GM21576 (cell line): ENCODE results near the gene ATG7.
"Not testable (repeated sequence)": the region's sequence is repeated elsewhere in the genome, so short reads cannot be mapped to it uniquely, and the experiment has no call there.

Experiments used
- ATAC-seq: cut with Tn5 transposase; IDR thresholded peaks from one replicate; pipeline ENCODE4 v1.9.1; 2021; ENCODE audit warnings: mild to moderate bottlenecking, moderate library complexity; ENCODE audit not compliant: unreplicated experiment

The ATG7 gene

GRCh38 chr3:11459186-11459824 lies 187.1 kb downstream of the ATG7 start:
- ATAC-seq = no peak

DNA sequence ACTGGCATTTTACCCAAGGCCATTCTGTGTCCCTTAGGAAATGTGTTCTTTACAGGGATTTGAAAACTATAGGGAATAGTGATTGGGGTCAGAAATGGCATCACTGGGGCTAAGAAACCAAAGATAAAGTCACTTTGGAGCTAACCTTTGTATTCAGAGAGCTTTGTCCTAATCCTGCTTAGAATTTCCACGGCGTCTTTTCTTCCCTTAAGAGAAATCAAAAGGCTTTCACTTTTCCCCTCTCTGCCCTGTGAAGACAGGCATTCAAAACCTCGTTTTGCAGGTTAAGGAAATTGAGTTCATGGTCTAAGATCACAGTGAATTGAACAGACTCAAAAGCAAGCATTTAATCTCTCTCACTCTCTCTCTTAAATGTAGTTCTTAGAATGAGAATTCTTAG lies 189.0 kb downstream of the ATG7 start:
- ATAC-seq = no peak

- not testable (repeated sequence) for ATAC-seq
Observed at GRCh38 chr3:11462673-11463072, 190.5 kb downstream of the ATG7 start.

DNA sequence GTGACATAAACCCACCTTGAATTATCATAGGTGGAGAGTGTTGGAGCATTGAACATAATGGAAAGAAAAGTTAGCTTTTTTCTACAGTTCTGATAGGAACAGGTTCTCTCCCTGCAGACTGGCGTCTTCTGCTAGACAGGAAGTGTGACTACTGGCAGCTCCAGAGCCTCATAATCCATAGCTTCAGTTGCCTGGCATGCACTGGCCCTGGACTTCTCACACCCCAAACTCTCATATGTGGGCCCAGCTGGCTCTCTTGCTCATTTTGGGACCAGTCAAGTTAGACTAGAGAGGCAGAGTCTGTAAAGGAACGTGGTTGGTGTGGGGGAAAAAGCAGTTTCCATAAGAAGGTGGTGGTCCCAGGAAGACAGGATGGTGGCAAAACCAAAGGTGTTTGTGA lies 191.4 kb downstream of the ATG7 start:
- no peak for ATAC-seq

DNA sequence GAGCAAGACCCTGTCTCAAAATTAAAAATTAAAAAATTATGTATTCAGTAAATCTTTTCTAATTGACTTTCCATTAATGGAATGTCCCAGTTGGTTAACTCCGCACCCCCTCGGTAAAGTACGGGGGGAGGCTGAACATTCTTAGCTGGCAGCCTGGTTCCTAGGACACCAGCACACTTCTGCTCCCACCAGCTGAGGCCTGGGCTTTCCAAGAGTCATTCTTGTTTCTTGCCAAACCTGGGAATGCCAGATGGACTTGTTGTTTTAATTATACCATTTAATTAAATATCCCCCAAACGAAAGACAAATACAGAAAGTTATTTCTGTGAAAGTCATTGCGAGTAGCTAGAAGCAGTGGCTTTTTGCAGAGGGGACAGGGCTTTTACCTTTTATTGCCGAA lies 192.2 kb downstream of the ATG7 start:
- no peak for ATAC-seq

DNA sequence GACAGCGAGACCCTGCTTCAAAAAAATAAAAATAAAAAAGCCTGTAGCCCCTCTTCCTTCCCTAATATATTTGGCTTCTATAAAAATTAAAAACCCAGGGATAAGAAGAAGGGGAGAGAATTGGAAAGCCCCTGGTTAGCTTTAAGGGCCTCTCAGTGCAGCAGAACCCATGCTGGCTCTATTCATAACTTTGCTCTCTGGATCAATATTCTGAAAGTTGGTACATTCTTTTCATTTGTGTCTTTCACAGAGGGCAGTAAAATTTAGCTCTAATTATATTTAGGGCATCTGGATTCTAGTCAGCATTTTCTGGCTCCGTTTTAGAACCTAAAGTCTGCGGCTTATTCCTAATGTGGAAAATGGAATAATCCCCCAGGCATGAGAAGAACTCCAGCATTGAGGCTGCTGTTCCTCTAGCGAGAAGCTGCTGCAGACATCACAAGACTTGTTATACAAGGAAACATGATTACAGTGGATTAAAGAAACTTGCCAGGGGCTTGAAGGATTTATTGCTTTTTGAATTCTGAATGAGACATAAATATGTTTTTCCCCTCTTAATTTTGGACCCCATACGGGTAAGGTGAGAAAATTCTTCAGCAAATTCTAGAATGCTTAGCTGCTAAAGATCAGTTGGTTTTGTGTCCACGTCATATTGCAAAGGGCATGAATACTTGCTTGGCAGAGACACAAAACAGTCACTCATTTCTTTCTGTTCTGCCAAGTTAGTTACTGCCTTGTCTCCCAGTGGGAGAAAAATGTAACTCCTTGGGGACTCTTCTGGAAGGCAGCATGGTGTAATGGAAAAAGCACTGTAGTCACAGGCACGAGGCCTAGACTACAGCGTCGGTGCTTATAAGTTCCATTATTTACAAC lies 193.8 kb downstream of the ATG7 start:
- ATAC-seq = no peak

- no peak for ATAC-seq
Observed at GRCh38 chr3:11467875-11468274, 195.7 kb downstream of the ATG7 start.

GRCh38 chr3:11470031-11470853 lies 198.0 kb downstream of the ATG7 start:
- no peak for ATAC-seq

GRCh38 chr3:11475324-11475723 lies 203.1 kb downstream of the ATG7 start:
- no peak for ATAC-seq

DNA sequence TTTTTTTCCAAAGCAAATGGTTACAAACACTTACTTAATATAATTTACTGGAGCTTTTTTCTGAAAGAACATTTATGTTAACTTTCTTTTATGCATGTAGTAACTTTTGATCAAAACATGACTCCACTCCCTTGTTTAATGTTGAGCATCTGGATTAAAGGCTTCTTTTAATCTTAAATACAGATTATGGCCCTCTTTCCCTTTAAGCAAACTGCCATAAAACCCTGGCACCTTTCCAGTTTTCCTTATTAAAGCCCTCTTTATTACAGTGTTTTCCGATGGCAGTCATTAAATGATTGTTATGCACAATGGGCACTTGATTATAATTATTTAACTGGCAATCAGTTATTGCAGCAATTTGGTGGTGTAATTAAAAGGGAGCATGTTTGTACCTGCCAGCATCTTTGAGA lies 204.5 kb downstream of the ATG7 start:
- no peak for ATAC-seq

DNA sequence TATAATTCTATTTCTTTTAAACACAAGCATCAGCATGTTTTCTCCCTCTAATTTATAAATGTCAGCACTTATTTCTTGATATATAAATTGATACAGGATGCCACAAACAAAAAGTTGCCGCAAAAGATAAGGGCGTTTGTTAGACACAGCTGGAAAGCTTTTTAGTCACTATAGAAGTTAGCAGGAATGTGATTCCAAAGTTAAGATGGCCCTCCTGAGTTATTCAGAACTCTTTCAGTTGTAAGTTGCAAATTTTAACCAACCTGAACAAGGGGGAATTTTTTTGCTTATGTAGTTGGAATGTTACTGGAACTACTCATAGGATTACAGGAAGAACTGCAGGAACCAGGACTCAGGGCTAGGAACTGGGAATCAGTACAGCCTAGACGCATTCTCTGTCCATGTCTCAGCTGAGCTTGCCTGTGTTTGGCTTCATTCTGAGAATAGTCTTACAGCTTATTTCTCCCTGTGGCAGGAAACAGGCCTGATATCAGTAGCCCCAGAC lies 205.3 kb downstream of the ATG7 start:
- ATAC-seq = no peak

- ATAC-seq = no peak
Observed at GRCh38 chr3:11478167-11478566, 206.0 kb downstream of the ATG7 start.

GRCh38 chr3:11479221-11479620 lies 207.0 kb downstream of the ATG7 start:
- ATAC-seq = no peak

GRCh38 chr3:11480663-11481298 lies 208.6 kb downstream of the ATG7 start:
- no peak for ATAC-seq

DNA sequence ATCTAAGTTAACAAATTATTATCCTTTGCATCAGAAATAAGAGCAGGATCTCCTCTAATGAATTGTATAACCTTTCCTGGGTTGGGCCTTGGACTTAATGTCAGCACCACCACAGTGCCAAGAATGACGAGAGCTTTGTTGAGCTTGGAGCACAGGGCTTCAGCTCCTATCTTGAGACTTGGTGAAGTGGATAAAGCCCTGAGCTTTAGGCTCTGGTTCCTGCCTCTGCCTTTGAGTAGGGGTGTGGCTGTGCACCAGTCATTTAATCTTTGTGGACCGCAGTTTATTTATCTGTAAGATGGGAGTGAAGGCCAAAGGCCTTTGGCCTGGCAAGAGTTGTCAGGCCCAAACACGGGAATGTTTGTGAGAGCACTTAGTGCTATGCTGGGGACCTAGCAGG lies 209.4 kb downstream of the ATG7 start:
- no peak for ATAC-seq

- no peak for ATAC-seq
Observed at GRCh38 chr3:11482021-11482420, 209.8 kb downstream of the ATG7 start.

GRCh38 chr3:11488356-11488755 lies 216.2 kb downstream of the ATG7 start:
- not testable (repeated sequence) for ATAC-seq

- no peak for ATAC-seq
Observed at GRCh38 chr3:11494131-11494916, 222.1 kb downstream of the ATG7 start.

GRCh38 chr3:11495948-11496557 lies 223.9 kb downstream of the ATG7 start:
- ATAC-seq = no peak

DNA sequence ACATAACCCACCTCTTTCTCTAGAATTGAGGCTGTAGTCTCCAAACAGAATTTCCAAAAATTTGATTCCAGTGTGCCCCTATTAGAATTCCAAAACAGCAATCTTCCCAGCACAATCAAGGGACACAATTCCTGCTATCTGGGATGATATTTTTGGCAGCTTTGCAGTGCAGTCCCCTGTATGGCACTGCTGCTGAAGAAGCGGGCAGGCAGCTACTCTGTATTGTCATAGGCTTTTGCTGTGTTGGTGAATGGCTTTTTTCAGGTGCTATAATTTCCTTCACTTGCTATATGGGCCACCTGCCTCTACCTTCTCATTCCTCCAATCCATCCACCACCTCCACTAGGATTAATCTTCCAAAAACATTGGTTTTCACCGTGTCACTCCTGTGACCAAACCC lies 226.0 kb downstream of the ATG7 start:
- no peak for ATAC-seq
